ENCODE data around the gene FAM47B. TPM values are rescaled to one million over a fixed set of nuclear protein-coding genes. Genes with fewer than 3 reads are reported as not detected.

Gene FAM47B
- total and polyA plus RNA-seq, 4 donors: not detected

- Histone ChIP-seq H3K9me3 (ENCODE audit: control insufficient read depth, insufficient read depth, low read length) (no peaks in the 10 kb centered on the region), H3K36me3 (ENCODE audit: control insufficient read depth, insufficient read depth, low read length) (no peaks in the 10 kb centered on the region), H3K4me1 (ENCODE audit: control insufficient read depth, insufficient read depth, low read length) (no peaks in the 10 kb centered on the region), H3K4me3 (ENCODE audit: low read depth, low read length) (no peak overlapping the region), H3K27me3 (ENCODE audit: control insufficient read depth, insufficient read depth, low read length) (no peaks in the 10 kb centered on the region), H3K27ac (ENCODE audit: low read depth, low read length) (no peak overlapping the region)
- no CpG with 5 or more reads among the region's 2 CpGs for WGBS (ENCODE audit: insufficient coverage)
- DNase-seq (ENCODE audit: low read depth in 4 of 6, low spot score in 6 of 6): no peak
Measured at GRCh38 chrX:34927866-34928265, 14.7 kb upstream of the FAM47B start.

GRCh38 chrX:34943235-34943634 lies 639 bp downstream of the FAM47B start:
- no peak for DNase-seq (ENCODE audit: low read depth in 4 of 6, low spot score in 6 of 6)
- H3K36me3 ChIP-seq (ENCODE audit: control insufficient read depth, insufficient read depth, low read length): no peaks in the 10 kb centered on the region

GRCh38 chrX:34956916-34957315 lies 14.3 kb downstream of the FAM47B start:
- no peak for DNase-seq (ENCODE audit: low read depth in 4 of 6, low spot score in 6 of 6)
- no peaks in the 10 kb centered on the region for H3K27me3 ChIP-seq (ENCODE audit: control insufficient read depth, insufficient read depth, low read length)
- H3K4me3 ChIP-seq (ENCODE audit: low read depth, low read length): no peak overlapping the region
- H3K36me3 ChIP-seq (ENCODE audit: control insufficient read depth, insufficient read depth, low read length): no peaks in the 10 kb centered on the region
- no peaks in the 10 kb centered on the region for H3K4me1 ChIP-seq (ENCODE audit: control insufficient read depth, insufficient read depth, low read length)
- H3K9me3 ChIP-seq (ENCODE audit: control insufficient read depth, insufficient read depth, low read length): no peaks in the 10 kb centered on the region
- H3K27ac ChIP-seq (ENCODE audit: low read depth, low read length): no peak overlapping the region

More at GRCh38 chrX:34943235-34943634, 639 bp downstream of the FAM47B start:
- H3K9me3 ChIP-seq (ENCODE audit: control insufficient read depth, insufficient read depth, low read length): peaks cover 2% of the 10 kb centered on the region
- 91% methylated on average over 24 of the region's 24 CpGs for WGBS (ENCODE audit: insufficient coverage)
- no peak overlapping the region for H3K27ac ChIP-seq (ENCODE audit: low read depth, low read length)
- H3K4me1 ChIP-seq (ENCODE audit: control insufficient read depth, insufficient read depth, low read length): no peaks in the 10 kb centered on the region
- no peaks in the 10 kb centered on the region for H3K27me3 ChIP-seq (ENCODE audit: control insufficient read depth, insufficient read depth, low read length)
- H3K4me3 ChIP-seq (ENCODE audit: low read depth, low read length): no peak overlapping the region

- DNase-seq (ENCODE audit: low read depth in 4 of 6, low spot score in 6 of 6): no peak
- Histone ChIP-seq H3K36me3 (ENCODE audit: control insufficient read depth, insufficient read depth, low read length) (no peaks in the 10 kb centered on the region), H3K4me1 (ENCODE audit: control insufficient read depth, insufficient read depth, low read length) (no peaks in the 10 kb centered on the region), H3K27ac (ENCODE audit: low read depth, low read length) (no peak overlapping the region), H3K9me3 (ENCODE audit: control insufficient read depth, insufficient read depth, low read length) (no peaks in the 10 kb centered on the region), H3K27me3 (ENCODE audit: control insufficient read depth, insufficient read depth, low read length) (no peaks in the 10 kb centered on the region), H3K4me3 (ENCODE audit: low read depth, low read length) (no peak overlapping the region)
Measured at GRCh38 chrX:34961662-34962061, 19.1 kb downstream of the FAM47B start.

- Histone ChIP-seq H3K9me3 (ENCODE audit: control insufficient read depth, insufficient read depth, low read length) (no peaks in the 10 kb centered on the region), H3K27ac (ENCODE audit: low read depth, low read length) (no peak overlapping the region), H3K4me3 (ENCODE audit: low read depth, low read length) (no peak overlapping the region), H3K27me3 (ENCODE audit: control insufficient read depth, insufficient read depth, low read length) (no peaks in the 10 kb centered on the region), H3K4me1 (ENCODE audit: control insufficient read depth, insufficient read depth, low read length) (no peaks in the 10 kb centered on the region), H3K36me3 (ENCODE audit: control insufficient read depth, insufficient read depth, low read length) (no peaks in the 10 kb centered on the region)
- 56% methylated on average over 3 of the region's 3 CpGs for WGBS (ENCODE audit: insufficient coverage)
- peak in 1 of 6 donors; percentile 4 for DNase-seq (ENCODE audit: low read depth in 4 of 6, low spot score in 6 of 6)
Measured at GRCh38 chrX:34972206-34972605, 29.6 kb downstream of the FAM47B start.

- H3K36me3 ChIP-seq (ENCODE audit: control insufficient read depth, insufficient read depth, low read length): no peaks in the 10 kb centered on the region
- no peak overlapping the region for H3K4me3 ChIP-seq (ENCODE audit: low read depth, low read length)
- 87% methylated on average over 3 of the region's 3 CpGs for WGBS (ENCODE audit: insufficient coverage)
- H3K4me1 ChIP-seq (ENCODE audit: control insufficient read depth, insufficient read depth, low read length): no peaks in the 10 kb centered on the region
- no peaks in the 10 kb centered on the region for H3K9me3 ChIP-seq (ENCODE audit: control insufficient read depth, insufficient read depth, low read length)
- no peak for DNase-seq (ENCODE audit: low read depth in 4 of 6, low spot score in 6 of 6)
- H3K27ac ChIP-seq (ENCODE audit: low read depth, low read length): no peak overlapping the region
- H3K27me3 ChIP-seq (ENCODE audit: control insufficient read depth, insufficient read depth, low read length): no peaks in the 10 kb centered on the region
Measured at GRCh38 chrX:34978171-34978570, 35.6 kb downstream of the FAM47B start.

- Histone ChIP-seq H3K27ac (ENCODE audit: low read depth, low read length) (no peak overlapping the region), H3K36me3 (ENCODE audit: control insufficient read depth, insufficient read depth, low read length) (no peaks in the 10 kb centered on the region), H3K4me3 (ENCODE audit: low read depth, low read length) (no peak overlapping the region), H3K4me1 (ENCODE audit: control insufficient read depth, insufficient read depth, low read length) (no peaks in the 10 kb centered on the region), H3K27me3 (ENCODE audit: control insufficient read depth, insufficient read depth, low read length) (no peaks in the 10 kb centered on the region), H3K9me3 (ENCODE audit: control insufficient read depth, insufficient read depth, low read length) (no peaks in the 10 kb centered on the region)
- no CpG with 5 or more reads among the region's 1 CpG for WGBS (ENCODE audit: insufficient coverage)
- DNase-seq (ENCODE audit: low read depth in 4 of 6, low spot score in 6 of 6): no peak
Measured at GRCh38 chrX:34987646-34988045, 45.0 kb downstream of the FAM47B start.
